ENCODE measurements around the gene AZU1.
A peak's percentile ranks its signal among the peaks of the same experiment; 100 is the strongest.

Gene AZU1

GRCh38 chr19:800360-801029 lies 27.1 kb upstream of the AZU1 start (continued):
- TF ChIP-seq ZBTB26 (tag by site-specific recombination; optimal IDR thresholded peaks at IDR 0.05) (no peak), ZNF514 (tag by site-specific recombination; IDR thresholded peaks at IDR 0.05) (no peak), ZSCAN5A (tag by site-specific recombination; IDR thresholded peaks at IDR 0.05) (no peak), KLF10 (tag by site-specific recombination; IDR thresholded peaks at IDR 0.05) (no peak), ZNF692 (tag by site-specific recombination; IDR thresholded peaks at IDR 0.05) (no peak), ZNF639 (tag by site-specific recombination; IDR thresholded peaks at IDR 0.05) (no peak), KLF16 (tag by site-specific recombination; IDR thresholded peaks at IDR 0.05) (no peak), ZBTB20 (tag by site-specific recombination; IDR thresholded peaks at IDR 0.05) (no peak), PRDM4 (tag by site-specific recombination; IDR thresholded peaks at IDR 0.05) (no peak), CTCF (tag by site-specific recombination; IDR thresholded peaks at IDR 0.05) (no peak), SCRT1 (tag by site-specific recombination; IDR thresholded peaks at IDR 0.05; ENCODE audit: borderline replicate concordance) (no peak), ZNF24 (tag by site-specific recombination; IDR thresholded peaks at IDR 0.05) (no peak), ZNF266 (tag by site-specific recombination; IDR thresholded peaks at IDR 0.05; ENCODE audit: low read depth) (no peak), ZNF701 (tag by site-specific recombination; IDR thresholded peaks at IDR 0.05) (no peak), REPIN1 (tag by site-specific recombination; IDR thresholded peaks at IDR 0.05; ENCODE audit: low read depth) (no peak), ZNF449 (tag by site-specific recombination; IDR thresholded peaks at IDR 0.05) (peak; percentile 50; the same call in 1 of the 2 replicates), ZBTB8A (tag by site-specific recombination; IDR thresholded peaks at IDR 0.05) (0 out of 2 replicates have a peak, but pooled peaks have one; percentile 29), TCF7L2 (IDR thresholded peaks at IDR 0.05; ENCODE audit: borderline replicate concordance, low read depth, low read length) (no peak), HIC1 (tag by site-specific recombination; IDR thresholded peaks at IDR 0.05) (0 out of 2 replicates have a peak, but pooled peaks have one; percentile 10), ZBTB7A (tag by site-specific recombination; IDR thresholded peaks at IDR 0.05; ENCODE audit: low read depth) (no peak), WT1 (tag by site-specific recombination; IDR thresholded peaks at IDR 0.05) (no peak), ATF2 (tag by site-specific recombination; IDR thresholded peaks at IDR 0.05; ENCODE audit: low read depth) (no peak)

All from HEK293 (cell line).